HG03460 (cell line): ENCODE results near the gene POGZ.
"Not testable (repeated sequence)": the region's sequence is repeated elsewhere in the genome, so short reads cannot be mapped to it uniquely, and the experiment has no call there.

Experiments
- ATAC-seq: cut with Tn5 transposase; IDR thresholded peaks from one replicate; pipeline ENCODE4 v1.9.1; 2021; ENCODE audit not compliant: unreplicated experiment

POGZ gene

DNA sequence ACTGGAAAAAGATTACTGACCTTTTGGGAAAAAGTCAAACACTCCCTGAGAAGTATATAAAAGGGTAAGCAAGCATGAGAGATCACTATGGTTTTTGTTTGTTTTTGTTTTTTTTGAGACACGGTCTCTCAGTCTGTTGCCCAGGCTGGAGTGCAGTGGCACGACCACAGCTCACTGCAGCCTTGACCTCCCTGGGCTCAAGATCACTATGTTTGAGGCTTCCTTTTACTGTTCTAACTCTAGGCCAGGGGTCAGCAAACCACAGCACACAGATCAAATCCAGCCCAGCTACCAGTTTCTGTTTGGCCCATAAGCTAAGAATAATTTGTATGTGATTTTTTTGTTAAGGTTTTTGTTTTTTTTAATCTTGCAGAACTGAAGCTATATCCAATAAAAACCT lies 34.2 kb downstream of the POGZ start:
- no peak for ATAC-seq

DNA sequence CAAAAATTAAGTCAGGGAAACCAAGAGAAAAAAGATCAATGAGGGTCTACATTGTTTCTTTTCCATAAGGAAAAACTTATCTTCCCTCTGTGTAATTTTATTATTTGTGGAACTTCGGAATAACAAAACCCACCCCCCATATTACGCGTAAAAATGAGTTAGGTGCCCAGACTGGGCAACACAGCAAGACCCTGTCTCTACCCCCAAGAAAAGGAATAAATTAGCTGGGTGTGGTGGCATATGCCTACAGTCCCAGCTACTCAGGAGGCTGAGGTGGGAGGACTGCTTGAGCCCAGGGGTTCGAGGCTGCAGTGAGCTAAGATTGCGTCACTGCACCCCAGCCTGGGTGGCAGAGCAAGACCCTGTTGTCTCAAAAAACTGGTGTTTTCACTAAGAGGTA lies 39.5 kb downstream of the POGZ start:
- no peak for ATAC-seq

DNA sequence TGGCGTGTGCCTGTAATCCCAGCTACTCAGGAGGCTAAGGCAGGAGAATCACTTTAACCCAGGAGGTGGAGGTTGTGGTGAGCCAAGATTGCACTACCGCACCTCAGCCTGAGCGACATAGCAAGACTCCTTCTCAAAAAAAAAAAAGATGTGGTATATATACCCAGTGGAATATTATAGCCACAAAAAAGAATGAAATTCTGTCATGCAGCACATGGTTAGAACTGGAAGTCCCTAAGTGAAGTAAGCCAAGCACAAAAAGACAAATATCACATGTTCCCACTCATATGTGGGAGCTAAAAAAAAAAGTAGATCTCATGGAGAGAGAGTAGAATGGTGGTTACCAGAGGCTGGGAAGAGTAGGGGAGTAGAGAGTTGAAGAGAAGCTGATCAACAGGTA lies 41.2 kb downstream of the POGZ start:
- ATAC-seq = no peak

DNA sequence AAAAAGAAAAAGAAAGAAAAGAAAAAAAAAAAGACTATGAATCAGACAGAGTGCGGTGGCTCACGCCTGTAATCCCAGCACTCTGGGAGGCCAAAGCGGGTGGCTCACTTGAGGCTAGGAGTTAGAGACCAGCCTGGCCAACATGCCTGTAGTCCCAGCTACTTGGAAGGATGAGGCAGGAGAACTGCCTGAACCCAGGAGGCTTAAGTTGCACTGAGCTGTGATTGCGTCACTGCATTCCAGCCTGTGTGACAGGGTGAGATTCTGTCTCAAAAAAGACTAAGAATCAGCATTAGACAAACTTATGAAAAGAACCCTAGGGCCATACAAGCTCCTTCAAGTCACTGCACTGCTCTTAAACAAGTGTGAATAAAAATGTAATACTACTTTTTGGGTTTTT lies 43.1 kb downstream of the POGZ start:
- no peak for ATAC-seq

DNA sequence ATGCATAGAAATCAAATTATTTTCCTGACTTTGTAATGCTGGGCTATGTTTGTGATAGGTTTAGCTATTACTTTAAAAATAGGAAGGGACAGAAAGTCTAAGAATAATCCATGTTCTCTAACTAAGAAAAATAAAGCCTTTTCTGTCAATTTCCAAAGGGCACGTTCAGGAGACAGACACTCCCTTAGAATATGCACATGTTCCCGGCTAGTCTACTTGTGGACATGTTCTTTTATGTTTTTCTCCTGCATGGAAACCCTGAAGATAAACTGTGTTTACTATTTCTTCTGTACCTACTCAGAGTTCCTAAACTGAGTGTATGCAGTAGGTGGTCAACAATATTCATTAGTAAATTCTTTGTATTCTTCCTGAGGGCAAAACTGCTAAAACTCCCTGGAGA lies 47.4 kb downstream of the POGZ start:
- no peak for ATAC-seq

DNA sequence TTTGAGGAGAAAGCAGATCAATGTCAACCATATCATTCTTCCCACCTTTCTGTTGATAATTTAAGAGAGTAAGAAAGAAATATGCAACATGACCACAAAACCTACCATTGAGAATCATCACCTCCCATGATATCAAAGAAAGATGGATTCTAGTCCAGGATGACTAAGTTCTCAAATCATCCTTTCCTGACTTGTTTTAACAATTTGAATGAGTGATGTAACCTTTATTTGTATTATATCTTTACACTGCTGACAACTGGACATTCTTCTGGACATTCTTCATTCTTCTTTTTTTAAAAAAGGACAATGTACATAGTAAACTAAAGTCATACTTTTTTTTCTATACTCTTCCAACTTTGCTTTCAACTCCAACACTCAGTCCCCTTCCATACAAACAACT lies 50.4 kb downstream of the POGZ start:
- ATAC-seq = no peak

DNA sequence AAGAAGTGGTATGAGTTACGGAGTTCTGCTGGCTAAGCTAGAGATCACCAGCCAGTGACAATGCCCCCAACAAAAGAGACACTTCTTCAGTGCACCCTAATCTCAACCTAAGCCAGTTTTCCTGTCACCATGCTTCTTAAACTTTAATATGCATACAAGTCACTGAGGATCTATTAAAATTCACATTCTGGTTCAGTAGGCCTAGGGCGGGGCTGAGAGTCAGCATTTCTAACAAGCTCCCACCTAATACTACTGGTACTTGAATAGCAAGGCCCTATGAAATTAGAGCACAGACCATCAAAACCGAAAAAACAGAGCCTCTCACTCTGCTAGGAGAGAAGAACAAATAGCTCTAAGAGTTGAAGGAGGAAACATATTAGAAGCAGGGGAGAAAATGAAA lies 52.0 kb downstream of the POGZ start:
- ATAC-seq = no peak

DNA sequence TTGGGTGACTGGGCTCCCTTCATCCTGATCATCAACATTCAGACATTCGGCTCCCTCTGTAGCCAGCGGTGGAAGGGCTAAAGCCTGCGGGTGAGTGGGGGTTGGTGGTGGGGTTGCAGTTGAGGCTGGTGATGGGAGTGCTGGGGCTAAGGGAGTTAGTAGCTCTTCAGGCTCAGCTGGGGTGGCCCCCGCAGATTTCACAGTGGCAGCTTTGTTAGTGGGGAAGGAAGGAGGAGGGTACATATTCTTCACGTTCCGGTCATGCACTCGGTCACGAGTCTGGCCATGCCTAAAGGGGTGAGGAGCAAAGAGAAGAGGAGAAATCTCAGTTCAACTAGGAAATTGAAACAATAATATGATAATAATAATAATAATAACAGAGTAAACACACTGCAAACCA lies 53.1 kb downstream of the POGZ start:
- ATAC-seq = no peak

DNA sequence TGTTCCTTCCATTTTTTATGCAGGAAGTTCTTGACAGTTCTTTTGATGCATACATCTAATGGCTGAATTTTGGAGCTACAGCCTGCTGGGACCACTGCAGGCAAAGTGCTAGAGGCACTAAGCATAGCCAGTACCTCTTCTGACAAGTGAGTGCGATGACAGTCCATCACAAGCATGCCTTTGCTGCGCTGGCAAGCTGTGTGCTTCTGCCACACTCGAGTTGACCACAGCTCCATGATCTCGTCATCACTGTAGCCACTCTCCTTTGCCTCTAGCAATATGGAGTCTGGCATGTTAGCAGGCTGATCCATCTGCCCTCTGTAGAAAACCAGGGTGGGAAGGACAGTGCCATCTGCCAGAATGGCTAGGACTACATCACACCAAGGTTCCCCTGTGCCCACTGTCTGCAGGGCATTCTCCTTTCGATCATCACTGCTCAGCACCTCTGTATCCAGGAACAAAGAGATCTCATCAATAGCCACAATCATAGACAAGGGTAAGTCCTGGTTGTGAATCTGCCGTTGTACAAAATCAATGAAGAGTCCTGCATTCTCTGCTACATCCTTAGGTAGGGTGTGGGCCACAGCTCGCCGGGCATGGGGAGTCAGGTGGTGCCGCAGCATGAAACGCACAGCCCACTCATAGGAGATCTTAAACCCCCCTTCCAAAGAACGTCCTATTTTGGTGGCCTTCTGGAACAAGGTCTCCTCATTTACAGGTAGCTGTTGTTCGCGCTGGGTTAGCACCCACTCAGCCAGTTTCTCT lies 53.9 kb downstream of the POGZ start:
- ATAC-seq = no peak

DNA sequence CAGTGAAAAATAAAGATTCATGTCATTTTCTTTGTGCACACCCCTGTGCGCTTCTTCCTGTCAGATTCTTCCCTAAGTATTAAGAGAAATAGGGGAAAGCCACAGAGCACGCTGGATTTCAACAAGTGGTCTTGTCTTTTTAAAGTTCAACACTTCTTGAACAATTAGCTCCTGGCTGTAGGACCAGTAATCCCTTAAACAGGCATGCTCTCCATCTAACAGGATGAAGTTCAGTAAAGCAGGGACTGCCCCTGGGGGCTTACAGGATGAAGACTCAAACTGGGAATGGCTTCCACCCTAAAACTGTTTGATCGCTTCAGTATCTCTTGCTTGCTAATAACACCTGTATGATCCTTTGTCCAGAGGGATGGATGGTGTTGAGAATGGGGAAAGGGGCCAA lies 55.7 kb downstream of the POGZ start:
- no peak for ATAC-seq

DNA sequence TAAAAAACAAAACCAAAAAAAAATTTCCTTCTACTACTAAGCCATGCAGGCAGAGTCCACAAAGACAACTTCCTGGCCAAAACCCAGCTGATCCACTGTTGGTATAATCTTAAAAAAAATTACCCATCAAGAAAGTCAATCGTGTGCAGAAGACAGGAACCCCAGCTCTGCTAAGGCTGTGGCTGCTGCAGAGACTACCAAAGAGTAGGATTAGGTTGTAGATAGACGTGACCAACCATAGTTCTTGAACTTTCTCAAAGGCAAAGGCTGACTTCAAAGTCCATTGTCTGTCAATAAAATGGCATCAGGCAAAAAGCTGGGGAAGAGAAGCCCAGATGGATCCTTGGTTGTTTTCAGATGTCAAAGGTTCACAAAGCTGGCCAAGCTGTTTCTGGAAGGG lies 56.5 kb downstream of the POGZ start:
- no peak for ATAC-seq

DNA sequence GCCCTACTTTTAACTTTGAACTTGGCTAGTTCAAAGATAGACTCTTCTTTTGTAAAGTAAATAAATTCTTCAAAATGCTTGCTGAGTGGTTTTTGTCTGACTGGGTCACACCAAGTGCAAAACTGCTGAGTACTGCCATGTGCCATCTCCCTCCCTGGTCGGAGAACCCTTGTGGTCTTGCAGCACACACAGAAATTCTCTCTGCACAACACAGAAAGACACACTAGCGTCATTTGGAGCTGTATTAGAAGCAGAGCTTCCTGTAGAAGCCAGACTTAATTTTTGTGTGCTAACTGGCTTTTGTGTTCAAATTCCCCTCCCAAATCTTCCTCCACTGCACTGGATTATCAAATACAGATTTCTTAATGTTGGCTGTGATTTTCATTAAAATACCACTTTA lies 57.4 kb downstream of the POGZ start:
- ATAC-seq = no peak

DNA sequence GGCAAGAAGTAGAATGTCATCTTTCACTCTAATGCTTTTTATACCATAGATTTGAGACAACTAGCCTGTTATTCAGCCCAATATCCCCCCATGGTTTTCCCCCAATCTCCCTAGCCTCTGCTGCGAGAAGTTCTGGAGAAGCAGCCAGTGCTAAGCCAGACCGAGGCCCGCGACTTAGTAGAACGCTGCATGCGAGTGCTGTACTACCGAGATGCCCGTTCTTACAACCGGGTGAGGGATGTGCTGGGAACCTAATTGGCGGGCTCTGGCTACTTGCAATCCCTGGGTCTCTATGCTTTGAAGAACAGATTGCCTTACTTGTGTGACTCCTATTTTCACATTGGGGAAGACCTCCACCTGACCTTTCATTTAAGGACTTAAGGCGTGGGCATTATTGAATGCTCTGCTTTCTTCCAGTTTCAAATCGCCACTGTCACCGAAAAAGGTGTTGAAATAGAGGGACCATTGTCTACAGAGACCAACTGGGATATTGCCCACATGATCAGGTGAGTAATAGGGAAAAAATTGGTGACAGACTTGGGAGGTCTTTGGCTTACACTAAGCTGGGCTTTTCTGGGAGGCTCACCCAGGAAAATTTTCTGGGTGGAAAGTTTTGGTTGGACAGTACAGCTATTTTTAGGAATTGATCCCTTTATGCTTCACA lies 58.0 kb downstream of the POGZ start:
- no peak for ATAC-seq

DNA sequence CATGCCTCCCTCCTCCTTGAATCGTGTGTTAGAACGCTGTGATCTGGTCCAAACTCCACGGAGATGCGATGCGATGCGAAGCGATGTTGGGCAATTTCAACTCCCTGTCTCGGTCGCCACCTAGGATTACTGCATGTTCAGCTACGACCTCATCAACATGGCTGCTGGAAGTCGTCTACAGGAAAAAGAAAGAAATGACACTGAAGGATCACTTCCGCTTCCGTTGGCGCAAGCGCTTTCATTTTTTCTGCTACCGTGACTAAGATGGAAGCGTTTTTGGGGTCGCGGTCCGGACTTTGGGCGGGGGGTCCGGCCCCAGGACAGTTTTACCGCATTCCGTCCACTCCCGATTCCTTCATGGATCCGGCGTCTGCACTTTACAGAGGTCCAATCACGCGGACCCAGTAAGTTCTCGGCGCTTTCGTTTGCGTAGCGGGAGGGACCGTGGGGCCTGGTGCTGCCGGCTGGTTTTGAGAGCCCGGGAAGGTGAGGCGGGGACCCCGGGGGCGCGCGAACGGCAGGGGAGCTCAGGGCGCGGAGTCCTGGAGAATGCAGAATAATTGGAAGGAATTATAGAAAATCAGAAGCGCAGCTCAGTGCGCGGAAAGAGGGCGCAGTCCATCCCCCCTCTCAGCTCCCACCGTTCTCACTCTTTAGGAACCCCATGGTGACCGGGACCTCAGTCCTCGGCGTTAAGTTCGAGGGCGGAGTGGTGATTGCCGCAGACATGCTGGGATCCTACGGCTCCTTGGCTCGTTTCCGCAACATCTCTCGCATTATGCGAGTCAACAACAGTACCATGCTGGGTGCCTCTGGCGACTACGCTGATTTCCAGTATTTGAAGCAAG lies 59.7 kb downstream of the POGZ start, which contains the start of gene PSMB4:
Gene PSMB4 (plus strand): TSS at position 250 of the 848 bp plus-strand sequence. CDS start 15 bp downstream, at position 265.
- ATAC-seq = peak; percentile 86

DNA sequence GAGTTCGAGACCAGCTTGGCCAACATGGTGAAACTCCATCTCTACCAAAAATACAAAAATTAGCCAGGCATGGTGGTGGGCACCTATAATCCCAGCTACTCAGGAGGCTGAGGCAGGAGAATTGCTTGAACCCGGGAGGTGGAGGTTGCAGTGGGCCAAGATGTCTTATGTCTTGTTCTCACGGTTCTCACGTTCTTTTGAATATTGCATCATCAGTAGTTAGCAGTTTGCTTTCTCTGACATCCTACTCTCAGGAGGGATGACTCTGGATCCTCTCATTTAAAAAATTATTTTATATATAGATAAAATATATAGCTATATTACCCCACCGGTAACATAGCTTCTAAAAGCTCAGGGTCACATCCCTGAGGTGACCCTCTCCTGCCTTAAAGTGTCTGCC lies 63.0 kb downstream of the POGZ start:
- not testable (repeated sequence) for ATAC-seq

DNA sequence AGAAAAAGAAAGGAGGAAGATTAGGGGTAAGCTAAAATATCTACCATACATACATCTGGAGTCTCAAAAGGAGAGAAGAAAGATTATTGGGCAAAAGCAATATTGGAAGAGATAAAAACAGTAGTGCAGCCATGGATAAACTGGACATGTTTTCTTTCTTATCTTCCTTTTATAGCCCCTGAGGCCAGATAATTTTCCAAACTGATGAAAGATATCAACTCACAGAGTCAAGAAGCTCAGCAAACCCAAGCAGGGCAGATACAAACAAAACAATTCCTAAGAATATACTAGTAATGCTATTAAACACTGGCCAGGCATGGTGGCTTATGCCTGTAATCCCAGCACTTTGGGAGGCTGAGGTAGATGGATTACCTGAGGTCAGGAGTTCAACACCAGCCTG lies 65.7 kb downstream of the POGZ start:
- ATAC-seq = no peak

DNA sequence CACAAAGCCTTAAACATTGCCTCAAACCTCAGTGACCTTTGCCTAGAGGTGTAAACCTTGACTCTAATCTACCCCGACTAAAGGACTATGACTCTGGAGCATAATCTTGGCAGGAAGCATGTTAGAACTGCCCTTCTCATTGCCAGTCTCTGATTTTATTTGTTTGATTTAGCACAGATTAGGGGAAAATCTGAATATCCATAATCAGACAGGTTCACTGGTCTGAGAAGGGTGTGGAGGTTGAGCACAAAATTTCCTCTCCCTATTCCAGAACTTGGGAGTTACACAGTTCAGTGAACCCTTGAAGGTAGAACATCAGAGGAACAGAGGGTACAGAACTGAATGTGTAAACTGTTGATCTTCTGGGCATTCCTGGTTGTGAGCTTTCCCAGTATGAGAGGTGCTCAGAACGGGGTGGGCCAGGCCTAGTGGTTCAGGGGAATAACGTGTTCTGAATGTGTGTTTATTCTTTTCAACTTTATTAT lies 68.2 kb downstream of the POGZ start:
- ATAC-seq = no peak

DNA sequence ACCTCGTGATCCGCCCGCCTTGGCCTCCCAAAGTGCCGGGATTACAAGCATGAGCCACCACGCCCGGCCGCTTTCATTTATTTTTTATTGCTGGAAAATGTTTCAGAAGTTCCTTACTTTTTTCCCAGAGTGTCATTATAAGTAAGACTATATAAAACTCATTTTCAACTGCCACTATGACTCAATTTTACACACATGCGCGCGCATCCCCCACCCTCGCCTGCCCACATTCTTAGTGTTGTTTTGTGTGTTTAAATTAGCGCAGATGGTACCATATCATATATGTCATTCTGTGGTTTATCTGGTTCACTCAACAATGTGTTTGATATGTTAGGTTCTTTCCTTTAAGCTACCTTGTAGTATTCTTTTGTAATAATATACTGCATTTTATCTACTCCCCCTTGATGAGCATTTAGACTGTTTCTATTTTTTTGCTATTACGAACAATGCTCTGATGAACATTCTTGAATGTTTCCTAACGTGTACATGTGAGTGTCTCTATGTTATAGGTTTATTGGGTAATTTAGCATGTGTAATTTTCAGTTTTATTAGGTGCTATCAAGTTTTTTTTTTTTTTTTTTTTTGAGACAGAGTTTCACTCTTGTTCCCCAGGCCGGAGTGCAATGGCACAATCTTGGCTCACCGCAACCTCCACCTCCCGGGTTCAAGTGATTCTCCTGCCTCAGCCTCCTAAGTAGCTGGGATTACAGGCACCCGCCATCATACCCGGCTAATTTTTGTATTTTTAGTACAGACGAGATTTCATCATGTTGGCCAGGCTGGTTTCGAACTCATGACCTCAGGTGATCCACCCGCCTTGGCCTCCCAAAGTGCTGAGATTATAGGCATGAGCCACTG lies 68.8 kb downstream of the POGZ start:
- ATAC-seq = not testable (repeated sequence)

DNA sequence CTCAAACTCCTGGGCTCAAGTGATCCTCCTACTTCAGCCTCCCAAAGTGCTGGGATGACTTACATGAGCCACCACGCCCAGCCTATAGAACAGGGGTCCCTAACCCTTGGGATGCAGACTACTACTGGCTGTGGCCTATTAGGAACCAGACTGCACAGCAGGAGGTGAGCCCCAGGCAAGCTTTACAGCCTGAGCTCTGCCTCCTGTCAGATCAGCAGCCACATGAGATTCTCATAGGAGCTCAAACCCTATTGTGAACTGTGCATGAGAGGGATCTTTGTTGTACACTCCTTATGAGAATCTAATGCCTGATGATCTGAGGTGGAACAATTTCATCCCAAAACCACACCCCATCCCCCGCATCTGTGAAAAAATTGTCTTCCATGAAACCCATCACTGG lies 73.3 kb downstream of the POGZ start:
- no peak for ATAC-seq

DNA sequence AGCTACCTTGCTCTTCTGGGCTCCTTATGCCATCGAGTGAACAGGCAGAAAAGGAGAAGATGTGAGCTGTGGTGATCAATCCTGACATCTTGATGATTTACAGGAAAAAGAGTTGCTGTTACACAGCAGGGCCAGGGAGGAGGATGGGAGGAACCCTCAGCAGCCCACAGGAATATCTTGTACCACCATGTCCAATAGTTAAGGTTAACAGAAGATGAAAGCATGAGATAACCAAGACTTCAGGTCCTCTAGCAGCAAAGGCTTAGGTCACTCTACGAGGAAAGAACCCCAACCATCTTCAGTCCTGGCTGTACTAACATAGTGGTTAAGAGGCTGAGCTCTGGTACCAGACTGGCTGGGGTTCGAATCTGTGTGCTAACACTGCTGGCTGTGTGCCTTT lies 74.7 kb downstream of the POGZ start:
- no peak for ATAC-seq
